Mesenchymal stem cell (in vitro differentiated cells and primary cell): Measurements from ENCODE around the gene EVC2.

Source experiments
- DNase-seq: peaks from one replicate; pipeline ENCODE4 v3.0.0-alpha.2; 2013
- H2AFZ ChIP-seq: one replicate; pipeline ENCODE4 v1.6.1; 2013; ENCODE audit warnings: low read depth, mild to moderate bottlenecking, control low read depth, inconsistent platforms, low read length, moderate library complexity
- H2AK5ac ChIP-seq: 2 replicates; pipeline ENCODE4 v1.6.1; 2013; ENCODE audit warnings: low read length, moderate library complexity, mild to moderate bottlenecking, inconsistent platforms; ENCODE audit not compliant: severe bottlenecking
- H2BK120ac ChIP-seq: one replicate; pipeline ENCODE4 v1.6.1; 2013; ENCODE audit warnings: low read depth, mild to moderate bottlenecking, inconsistent platforms, low read length, moderate library complexity
- H2BK12ac ChIP-seq, 2 experiments: one replicate each; pipeline ENCODE4 v1.6.1; 2013; ENCODE audit warnings: inconsistent platforms in 2 of 2, low read length in 2 of 2, mild to moderate bottlenecking in 2 of 2, moderate library complexity in 2 of 2, control low read depth in 1 of 2
- H2BK15ac ChIP-seq: one replicate; pipeline ENCODE4 v1.6.1; 2013; ENCODE audit warnings: mild to moderate bottlenecking, low read depth, inconsistent platforms; ENCODE audit not compliant: poor library complexity, severe bottlenecking
- H2BK5ac ChIP-seq: 2 replicates; pipeline ENCODE4 v1.6.1; 2013; ENCODE audit warnings: low read depth, mild to moderate bottlenecking, low read length, control low read depth, inconsistent platforms; ENCODE audit not compliant: poor library complexity, severe bottlenecking
- H3K14ac ChIP-seq, 2 experiments: one replicate each; pipeline ENCODE4 v1.6.1; 2013; ENCODE audit warnings: inconsistent platforms in 2 of 2, low read length in 2 of 2, control low read depth in 1 of 2, mild to moderate bottlenecking in 1 of 2, moderate library complexity in 1 of 2
- H3K18ac ChIP-seq, 2 experiments: one replicate each; pipeline ENCODE4 v1.6.1; 2013; ENCODE audit warnings: inconsistent platforms in 2 of 2, low read length in 2 of 2, control low read depth in 1 of 2, low read depth in 1 of 2, mild to moderate bottlenecking in 1 of 2
- H3K23ac ChIP-seq, 2 experiments: one replicate each; pipeline ENCODE4 v1.6.1; 2013; ENCODE audit warnings: inconsistent platforms in 2 of 2, low read length in 2 of 2, mild to moderate bottlenecking in 2 of 2, moderate library complexity in 2 of 2, control low read depth in 1 of 2
- H3K27ac ChIP-seq: 2 replicates; pipeline ENCODE4 v1.5.1; 2013; ENCODE audit warnings: mild to moderate bottlenecking, moderate library complexity, low read length, control low read depth, inconsistent platforms; ENCODE audit not compliant: poor library complexity, severe bottlenecking
- H3K27me3 ChIP-seq, 2 experiments: 2 replicates each; pipeline versions ENCODE4 v1.6.1 to v1.7.0; 2013; ENCODE audit warnings: low read length in 2 of 2, mild to moderate bottlenecking in 2 of 2, moderate library complexity in 2 of 2, control low read depth in 1 of 2, inconsistent platforms in 1 of 2; ENCODE audit not compliant: control insufficient read depth in 1 of 2, insufficient read depth in 1 of 2
- H3K36me3 ChIP-seq, 2 experiments: 2 replicates each; pipeline versions ENCODE4 v1.6.1 to v1.7.0; 2013; ENCODE audit warnings: low read length in 2 of 2, control low read depth in 1 of 2, inconsistent platforms in 1 of 2, low read depth in 1 of 2, mild to moderate bottlenecking in 1 of 2; ENCODE audit not compliant: insufficient read depth in 2 of 2, control insufficient read depth in 1 of 2
- H3K4ac ChIP-seq, 2 experiments: one replicate each; pipeline ENCODE4 v1.6.1; 2013; ENCODE audit warnings: inconsistent platforms in 2 of 2, low read length in 2 of 2, mild to moderate bottlenecking in 2 of 2, moderate library complexity in 2 of 2, control low read depth in 1 of 2, low read depth in 1 of 2
- H3K4me1 ChIP-seq: 2 replicates; pipeline ENCODE4 v1.6.1; 2013; ENCODE audit warnings: low read depth, low read length, control low read depth; ENCODE audit not compliant: control insufficient read depth, insufficient read depth
- H3K4me2 ChIP-seq: 2 replicates; pipeline ENCODE4 v1.6.1; 2013; ENCODE audit warnings: low read length, mild to moderate bottlenecking, inconsistent platforms; ENCODE audit not compliant: poor library complexity, severe bottlenecking
- H3K4me3 ChIP-seq, 2 experiments: 2 replicates each; pipeline versions ENCODE4 v1.5.1 to v1.7.0; 2013; ENCODE audit warnings: low read length in 2 of 2, mild to moderate bottlenecking in 2 of 2, control low read depth in 1 of 2, low read depth in 1 of 2; ENCODE audit not compliant: insufficient read depth in 1 of 2
- H3K79me1 ChIP-seq: replicated peaks from 2 replicates; pipeline ENCODE4 v1.6.1; 2013; ENCODE audit warnings: mild to moderate bottlenecking, control low read depth, low read length, inconsistent platforms; ENCODE audit not compliant: poor library complexity, severe bottlenecking
- H3K9ac ChIP-seq: 2 replicates; pipeline ENCODE4 v1.7.0; 2013; ENCODE audit warnings: mild to moderate bottlenecking, low read length, moderate library complexity
- H3K9me3 ChIP-seq: 2 replicates; pipeline ENCODE4 v1.7.0; 2013; ENCODE audit warnings: mild to moderate bottlenecking, low read length; ENCODE audit not compliant: control insufficient read depth
- H4K8ac ChIP-seq: one replicate; pipeline ENCODE4 v1.6.1; 2013; ENCODE audit warnings: inconsistent platforms, mild to moderate bottlenecking, low read length, moderate library complexity
- H4K91ac ChIP-seq: one replicate; pipeline ENCODE4 v1.6.1; 2013; ENCODE audit warnings: mild to moderate bottlenecking, low read length, inconsistent platforms
- WGBS: methylation state at CpG from one replicate; pipeline ENCODE4 v1.1.7; 2013; ENCODE audit warnings: mixed read lengths; 5-methylcytosine and 5-hydroxymethylcytosine counted together

The EVC2 gene

DNA sequence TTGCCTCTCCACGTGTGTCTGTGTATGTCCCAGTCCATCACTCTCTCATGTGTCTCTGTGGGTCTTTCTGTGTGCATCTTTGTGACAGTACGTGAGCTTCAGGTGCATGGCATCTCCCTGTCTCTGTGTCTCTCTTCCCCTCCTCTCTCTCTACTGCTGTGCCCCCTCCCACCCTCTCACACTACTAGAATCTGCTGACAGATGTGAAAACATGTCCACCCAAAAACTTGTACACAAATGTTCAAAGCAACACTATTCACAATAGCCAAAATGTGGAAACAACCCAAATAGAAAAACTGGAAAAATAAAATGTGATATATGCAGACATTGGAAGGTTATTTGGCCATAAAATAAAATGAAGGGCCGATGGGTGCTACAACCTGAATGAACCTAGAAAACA is 12.6 kb upstream of the EVC2 start:
- H3K36me3 ChIP-seq = peaks cover 19 to 78% of the 10 kb centered on the region in 2 experiments
- peak overlapping the region in 1 of 2 experiments; percentile 55 for H3K14ac ChIP-seq
- 98% methylated on average over 3 of the region's 3 CpGs for WGBS
- H2AK5ac ChIP-seq = peak overlapping the region; percentile 98
- no peak overlapping the region for H4K8ac ChIP-seq
- H3K4me1 ChIP-seq = peaks cover 43% of the 10 kb centered on the region
- H3K27ac ChIP-seq = peak overlapping the region; percentile 45
- H3K9me3 ChIP-seq = no peaks in the 10 kb centered on the region
- peaks cover 25% of the 10 kb centered on the region for H3K79me1 ChIP-seq
- no peak overlapping the region for H3K4me2 ChIP-seq
- no peak overlapping the region for H2BK120ac ChIP-seq
- H3K23ac ChIP-seq = no peak overlapping the region
- no peak overlapping the region for H2BK5ac ChIP-seq
- H3K4ac ChIP-seq = no peak overlapping the region
- peak overlapping the region in 1 of 2 experiments; percentile 38 for H2BK12ac ChIP-seq
- H3K27me3 ChIP-seq = no peaks in the 10 kb centered on the region
- H2AFZ ChIP-seq = no peak overlapping the region
- H4K91ac ChIP-seq = no peak overlapping the region
- no peak for DNase-seq
- peak overlapping the region in 1 of 2 experiments; percentile 26 for H3K4me3 ChIP-seq
- no peak overlapping the region for H3K18ac ChIP-seq
- H2BK15ac ChIP-seq = no peak overlapping the region
- H3K9ac ChIP-seq = no peak overlapping the region

DNA sequence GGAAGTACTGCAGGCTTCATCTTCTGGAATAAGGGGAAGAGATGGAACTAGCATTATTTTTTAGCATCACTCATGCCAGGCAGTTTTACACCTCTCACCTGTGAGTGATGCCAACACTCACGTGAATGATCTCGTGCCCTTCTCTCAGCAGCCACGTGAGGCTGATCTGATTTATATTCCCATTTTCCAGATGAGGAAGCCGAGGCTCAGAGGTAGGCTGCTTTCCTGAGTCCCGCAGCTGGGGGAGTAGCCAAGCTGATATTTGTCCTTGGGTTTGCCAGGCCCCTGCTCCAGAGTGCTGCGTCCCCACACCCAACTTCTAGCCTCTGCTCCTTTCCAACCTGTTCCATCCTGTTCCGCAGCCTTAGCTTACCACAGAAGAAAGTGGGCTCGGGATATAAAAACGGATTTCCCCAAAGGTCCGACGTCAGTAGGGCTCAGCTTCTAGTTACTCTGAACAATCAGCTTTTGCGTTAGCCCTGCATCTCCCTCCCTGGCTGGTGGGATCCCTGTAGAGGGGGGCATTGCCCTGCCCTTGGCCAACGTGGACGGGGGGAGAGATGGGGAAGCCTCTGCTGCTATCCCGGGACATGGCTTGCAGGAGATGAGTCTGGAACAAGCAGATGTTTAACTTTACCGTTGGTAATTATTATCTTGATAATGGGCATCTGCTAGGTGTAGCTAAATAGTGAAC is 11.9 kb upstream of the EVC2 start:
- no peak overlapping the region for H3K23ac ChIP-seq
- H4K91ac ChIP-seq = no peak overlapping the region
- no peak overlapping the region for H3K27ac ChIP-seq
- H2BK15ac ChIP-seq = no peak overlapping the region
- H3K4me3 ChIP-seq = no peak overlapping the region
- peak overlapping the region; percentile 81 for H2AK5ac ChIP-seq
- no peak overlapping the region for H2BK120ac ChIP-seq
- peaks cover 24% of the 10 kb centered on the region for H3K79me1 ChIP-seq
- H3K4me2 ChIP-seq = no peak overlapping the region
- H3K9me3 ChIP-seq = peaks cover 2% of the 10 kb centered on the region
- no peaks in the 10 kb centered on the region for H3K27me3 ChIP-seq
- H2AFZ ChIP-seq = no peak overlapping the region
- H3K36me3 ChIP-seq = peaks cover 16 to 78% of the 10 kb centered on the region in 2 experiments
- DNase-seq = no peak
- H2BK12ac ChIP-seq = no peak overlapping the region
- H3K9ac ChIP-seq = no peak overlapping the region
- no peak overlapping the region for H3K14ac ChIP-seq
- no peak overlapping the region for H3K4ac ChIP-seq
- H2BK5ac ChIP-seq = no peak overlapping the region
- 91% methylated on average over 16 of the region's 16 CpGs for WGBS
- H3K18ac ChIP-seq = no peak overlapping the region
- H3K4me1 ChIP-seq = peaks cover 43% of the 10 kb centered on the region
- no peak overlapping the region for H4K8ac ChIP-seq

DNA sequence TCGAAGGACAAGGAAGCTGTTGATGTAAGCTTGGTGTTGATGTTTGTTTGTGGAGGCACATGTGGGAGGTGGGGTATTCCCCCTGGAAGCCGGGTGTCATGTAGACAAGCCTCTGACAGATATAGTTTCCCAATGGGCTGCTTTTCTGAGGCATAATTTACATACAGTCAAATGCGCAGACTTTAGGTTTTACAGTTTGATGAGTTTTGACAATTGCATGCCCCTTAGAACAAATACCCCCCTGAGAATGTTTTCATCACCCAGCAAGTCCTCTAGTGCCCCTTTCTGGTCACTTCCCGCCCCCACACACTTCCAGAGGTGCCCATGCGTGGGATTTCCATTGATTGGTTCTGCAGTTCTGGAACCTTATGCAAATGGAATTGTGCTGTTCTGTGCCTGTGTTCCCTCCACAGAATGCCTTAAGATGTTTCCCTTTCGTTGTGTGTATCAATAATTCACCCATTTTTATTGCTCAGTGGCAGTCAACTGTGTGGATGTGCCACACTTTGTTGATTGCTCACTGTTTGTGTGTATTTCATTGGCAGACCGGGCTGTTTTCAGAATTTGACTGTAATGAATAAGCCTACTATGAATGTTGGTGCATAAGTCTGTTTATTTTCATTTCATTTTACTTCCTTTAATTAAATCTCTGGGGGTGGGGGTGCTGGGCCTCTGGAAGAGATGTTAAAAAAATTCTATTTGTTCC is 11.1 kb upstream of the EVC2 start:
- H4K8ac ChIP-seq = no peak overlapping the region
- no peaks in the 10 kb centered on the region for H3K27me3 ChIP-seq
- H3K4me1 ChIP-seq = peaks cover 42% of the 10 kb centered on the region
- no peak overlapping the region for H3K23ac ChIP-seq
- no peak overlapping the region for H4K91ac ChIP-seq
- H2BK15ac ChIP-seq = no peak overlapping the region
- no peak overlapping the region for H2BK120ac ChIP-seq
- WGBS = 94% methylated on average over 6 of the region's 7 CpGs
- peak overlapping the region; percentile 81 for H2AK5ac ChIP-seq
- no peak for DNase-seq
- H3K4me3 ChIP-seq = no peak overlapping the region
- H2BK12ac ChIP-seq = no peak overlapping the region
- H2BK5ac ChIP-seq = no peak overlapping the region
- H3K27ac ChIP-seq = no peak overlapping the region
- H3K14ac ChIP-seq = no peak overlapping the region
- H3K9ac ChIP-seq = no peak overlapping the region
- no peak overlapping the region for H2AFZ ChIP-seq
- H3K9me3 ChIP-seq = peaks cover 7% of the 10 kb centered on the region
- H3K18ac ChIP-seq = no peak overlapping the region
- H3K79me1 ChIP-seq = peaks cover 25% of the 10 kb centered on the region
- H3K36me3 ChIP-seq = peaks cover 16 to 80% of the 10 kb centered on the region in 2 experiments
- no peak overlapping the region for H3K4ac ChIP-seq
- H3K4me2 ChIP-seq = no peak overlapping the region

DNA sequence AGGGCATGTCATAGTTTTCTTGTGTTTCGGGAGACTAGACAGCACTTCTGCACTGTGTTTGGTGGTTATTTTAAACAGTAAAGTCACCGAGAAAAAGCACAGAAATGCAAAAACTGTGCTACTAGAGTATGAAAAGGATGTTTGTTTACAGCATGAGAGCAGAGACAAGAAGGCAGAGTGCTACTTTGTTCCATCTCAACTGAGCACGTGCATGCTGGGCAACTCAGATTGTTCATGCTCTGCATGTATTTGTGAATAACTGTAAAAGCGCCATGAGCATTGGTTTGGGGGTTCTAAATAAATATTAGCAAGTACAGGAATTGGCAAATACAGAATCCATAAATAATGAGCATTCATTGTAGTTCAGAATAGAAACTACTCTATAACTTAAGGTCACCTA is 10.1 kb upstream of the EVC2 start:
- Histone ChIP-seq H2BK12ac (no peak overlapping the region), H3K23ac (no peak overlapping the region), H4K8ac (no peak overlapping the region), H2BK120ac (no peak overlapping the region), H2AFZ (no peak overlapping the region), H3K36me3 (peaks cover 16 to 77% of the 10 kb centered on the region in 2 experiments), H3K4ac (no peak overlapping the region), H4K91ac (no peak overlapping the region), H3K27ac (no peak overlapping the region), H2BK15ac (no peak overlapping the region), H3K9ac (no peak overlapping the region), H3K4me1 (peaks cover 34% of the 10 kb centered on the region), H3K4me2 (no peak overlapping the region), H3K18ac (no peak overlapping the region), H3K79me1 (peaks cover 28% of the 10 kb centered on the region), H3K9me3 (peaks cover 7% of the 10 kb centered on the region), H2AK5ac (no peak overlapping the region), H2BK5ac (no peak overlapping the region), H3K14ac (no peak overlapping the region), H3K4me3 (no peak overlapping the region), H3K27me3 (no peaks in the 10 kb centered on the region)
- 41% methylated on average over 3 of the region's 4 CpGs for WGBS
- DNase-seq = peak; percentile 21
